Ectodermal cell (in vitro differentiated cells): ENCODE results near the gene CST8.

ENCODE experiments used
- H3K27ac ChIP-seq: 2 replicates; pipeline ENCODE4 v1.7.0; 2013; ENCODE audit warnings: mild to moderate bottlenecking, low read depth, low read length; ENCODE audit not compliant: insufficient read depth, poor library complexity, severe bottlenecking
- H3K27me3 ChIP-seq: 2 replicates; pipeline ENCODE4 v1.7.0; 2013; ENCODE audit warnings: mild to moderate bottlenecking, low read length; ENCODE audit not compliant: insufficient read depth, control insufficient read depth, poor library complexity, severe bottlenecking
- H3K36me3 ChIP-seq: one replicate; pipeline ENCODE4 v1.7.0; 2013; ENCODE audit warnings: low read length; ENCODE audit not compliant: control insufficient read depth, insufficient read depth
- H3K4me1 ChIP-seq: one replicate; pipeline ENCODE4 v1.7.0; 2013; ENCODE audit warnings: low read length; ENCODE audit not compliant: control insufficient read depth, insufficient read depth
- H3K4me3 ChIP-seq: 2 replicates; pipeline ENCODE4 v1.7.0; 2013; ENCODE audit warnings: low read depth, low read length, control low read depth; ENCODE audit not compliant: insufficient read depth
- H3K9me3 ChIP-seq: 2 replicates; pipeline ENCODE4 v1.7.0; 2013; ENCODE audit warnings: mild to moderate bottlenecking, low read length, moderate library complexity; ENCODE audit not compliant: control insufficient read depth
- WGBS, 2 experiments: methylation state at CpG; one replicate each; pipeline ENCODE4 v1.1.7; 2013; ENCODE audit warnings: missing lambda C conversion rate in 2 of 2; 5-methylcytosine and 5-hydroxymethylcytosine counted together

CST8 gene

DNA sequence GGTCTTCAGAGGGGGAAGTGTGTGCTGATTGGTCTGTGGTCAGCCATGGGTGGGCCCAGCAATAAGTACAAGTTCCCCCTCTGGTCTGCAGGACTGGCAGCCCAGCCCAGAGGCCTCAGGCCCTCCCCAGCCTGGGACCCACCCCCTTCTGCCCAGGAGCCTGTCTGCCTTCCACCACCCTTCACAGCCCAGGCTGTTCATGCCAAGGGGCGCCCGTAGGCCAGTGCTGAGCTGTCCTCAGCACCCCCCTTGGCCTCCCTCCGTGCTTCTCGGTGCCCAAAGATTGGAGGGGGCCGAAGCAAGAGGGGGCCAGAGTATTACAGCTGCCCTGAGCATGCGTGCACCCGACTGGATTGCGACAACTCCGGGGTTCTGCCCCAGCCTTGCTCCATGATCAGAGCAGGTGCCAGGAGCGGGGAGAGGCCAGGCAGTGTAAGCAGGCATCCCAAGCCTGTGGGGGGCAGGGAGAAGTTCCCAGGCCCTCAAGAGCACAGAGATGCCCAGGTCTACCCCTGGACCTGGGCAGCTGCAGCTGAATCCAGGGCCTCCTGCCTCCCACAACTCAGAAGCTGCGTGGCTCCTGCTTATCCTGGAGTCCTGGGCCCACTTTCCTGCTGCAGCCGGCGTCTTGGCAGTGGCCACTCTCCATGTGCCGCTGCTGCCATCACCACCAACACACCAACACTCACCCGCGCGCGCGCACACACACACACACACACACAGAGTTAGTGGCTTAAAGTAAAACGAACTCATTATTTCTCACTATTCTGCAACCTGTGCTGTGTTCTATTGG is 44.1 kb downstream of the CST8 start:
- Histone ChIP-seq H3K9me3 (no peaks in the 10 kb centered on the region), H3K27me3 (no peaks in the 10 kb centered on the region), H3K27ac (no peak overlapping the region), H3K4me1 (peaks cover 31% of the 10 kb centered on the region), H3K36me3 (no peaks in the 10 kb centered on the region), H3K4me3 (no peak overlapping the region)
- 89% methylated on average over 19 to 20 of the region's 20 CpGs for WGBS, 2 experiments

DNA sequence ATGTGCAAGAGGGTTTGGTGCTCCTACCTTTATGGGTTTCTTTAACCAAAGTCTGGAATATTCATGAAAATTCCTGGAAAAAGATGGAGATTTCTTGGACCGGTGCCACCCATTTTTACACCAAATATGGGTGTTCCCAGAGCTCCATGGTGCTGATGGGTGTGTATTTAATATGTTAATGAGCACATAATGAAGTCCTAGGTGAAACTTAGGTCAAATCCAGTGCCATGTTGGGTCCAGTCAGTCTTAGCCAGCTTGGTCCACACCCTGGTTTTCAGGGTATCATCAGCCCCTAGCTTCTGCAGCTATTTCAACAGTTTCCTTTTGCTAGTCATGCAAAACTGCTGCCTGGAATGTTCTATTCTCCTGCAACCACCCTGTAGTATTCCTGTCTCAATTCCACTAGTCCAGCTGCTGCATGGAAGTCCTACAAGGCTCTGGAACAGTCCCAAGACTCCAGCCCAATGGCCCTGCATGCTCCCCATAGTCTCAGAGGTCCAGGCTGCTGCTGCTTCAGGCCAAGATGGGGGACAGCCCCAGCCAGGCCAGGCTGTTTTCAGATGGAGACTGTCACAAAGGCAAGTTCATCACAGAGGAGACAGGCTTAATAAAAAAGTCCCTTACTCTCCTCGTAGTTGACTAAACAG is 45.5 kb downstream of the CST8 start:
- no peaks in the 10 kb centered on the region for H3K9me3 ChIP-seq
- H3K4me3 ChIP-seq: no peak overlapping the region
- no peak overlapping the region for H3K27ac ChIP-seq
- no peaks in the 10 kb centered on the region for H3K27me3 ChIP-seq
- 88 to 100% methylated on average over 1 of the region's 2 CpGs for WGBS, 2 experiments
- H3K4me1 ChIP-seq: peaks cover 37% of the 10 kb centered on the region
- no peaks in the 10 kb centered on the region for H3K36me3 ChIP-seq

DNA sequence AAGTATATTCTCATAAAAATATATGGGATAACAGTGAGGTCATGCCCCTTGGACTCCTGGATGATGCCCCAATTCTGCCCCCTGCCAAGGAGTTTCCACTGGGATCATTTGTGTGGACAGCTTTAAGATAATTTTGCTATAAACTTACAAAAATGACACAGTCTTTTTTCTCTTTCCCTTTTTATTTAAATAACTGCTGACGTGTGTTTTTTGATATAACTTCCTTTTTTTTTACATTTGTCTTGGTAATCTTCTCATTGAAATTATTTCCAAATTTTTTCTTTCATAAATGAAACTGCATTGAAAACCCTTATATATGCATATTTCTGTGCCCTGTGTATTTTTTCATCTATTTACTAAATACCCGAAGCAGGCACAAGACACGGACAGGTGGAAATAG is 46.1 kb downstream of the CST8 start:
- H3K4me3 ChIP-seq: no peak overlapping the region
- H3K27me3 ChIP-seq: no peaks in the 10 kb centered on the region
- WGBS, 2 experiments: 93 to 100% methylated on average over 2 to 3 of the region's 3 CpGs
- no peak overlapping the region for H3K27ac ChIP-seq
- H3K4me1 ChIP-seq: peaks cover 41% of the 10 kb centered on the region
- H3K9me3 ChIP-seq: no peaks in the 10 kb centered on the region
- no peaks in the 10 kb centered on the region for H3K36me3 ChIP-seq

DNA sequence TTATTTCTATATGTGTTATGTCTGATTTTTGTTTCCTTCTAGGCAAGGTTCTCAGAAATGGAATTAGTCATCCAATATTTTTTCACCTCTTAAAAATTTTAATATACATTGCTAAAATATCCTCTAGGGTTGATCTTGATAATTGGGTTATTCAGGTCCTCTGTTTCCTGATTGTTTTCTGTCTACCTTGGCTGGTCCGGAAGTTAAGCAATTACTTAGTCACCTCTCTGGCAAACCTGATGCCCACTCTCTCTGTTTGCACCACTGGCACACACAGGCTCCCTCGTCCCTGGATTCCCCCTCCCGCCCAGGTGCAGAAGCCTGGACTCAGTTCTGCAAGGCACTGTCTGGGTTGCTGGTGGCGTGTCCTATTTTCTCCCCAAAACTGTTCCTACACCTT is 49.7 kb downstream of the CST8 start:
- H3K4me1 ChIP-seq: peaks cover 12% of the 10 kb centered on the region
- H3K27ac ChIP-seq: no peak overlapping the region
- H3K4me3 ChIP-seq: no peak overlapping the region
- WGBS, 2 experiments: 90 to 95% methylated on average over 4 of the region's 4 CpGs
- H3K9me3 ChIP-seq: no peaks in the 10 kb centered on the region
- no peaks in the 10 kb centered on the region for H3K36me3 ChIP-seq
- H3K27me3 ChIP-seq: no peaks in the 10 kb centered on the region

DNA sequence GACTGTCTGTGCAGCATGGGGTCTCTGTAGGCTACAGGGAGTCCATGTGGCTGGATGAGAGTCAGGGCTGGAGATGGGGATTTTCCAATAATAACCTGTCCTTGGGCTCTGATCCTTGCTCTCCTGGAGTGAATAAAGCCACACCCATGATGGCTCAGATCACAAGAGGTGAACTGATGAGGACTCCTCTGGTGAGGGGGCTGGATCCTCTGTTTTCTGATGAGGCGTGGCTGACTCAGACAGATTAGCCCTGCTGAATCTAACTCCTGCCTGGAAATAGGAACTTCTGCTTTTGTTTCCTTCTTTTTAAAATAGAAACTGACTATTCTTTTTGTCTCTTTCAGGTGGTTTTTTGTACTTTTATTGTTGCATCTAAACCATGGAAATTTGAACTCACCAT is 50.4 kb downstream of the CST8 start:
- 36 to 42% methylated on average over 1 of the region's 1 CpG for WGBS, 2 experiments
- Histone ChIP-seq H3K36me3 (no peaks in the 10 kb centered on the region), H3K27me3 (no peaks in the 10 kb centered on the region), H3K27ac (no peak overlapping the region), H3K4me3 (no peak overlapping the region), H3K9me3 (no peaks in the 10 kb centered on the region), H3K4me1 (peaks cover 12% of the 10 kb centered on the region)

DNA sequence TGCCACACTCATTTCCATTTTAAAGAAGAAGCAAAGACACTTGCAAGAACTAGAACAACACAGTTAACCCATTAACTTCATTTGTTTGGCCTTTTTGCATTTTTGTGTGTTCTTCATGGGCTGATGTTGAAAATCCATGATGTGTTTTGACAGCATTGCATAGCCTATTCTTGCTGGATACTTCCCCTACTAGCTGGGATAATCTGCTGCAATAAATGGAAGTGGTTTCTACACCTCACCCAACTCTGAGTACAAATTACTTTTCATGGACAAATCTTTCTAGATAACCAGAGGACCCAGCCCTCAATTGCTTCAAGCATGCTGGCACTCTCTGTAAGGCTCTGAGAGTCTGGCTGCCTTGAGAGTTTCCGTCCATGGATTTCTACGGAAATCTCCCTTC is 50.9 kb downstream of the CST8 start:
- 92 to 94% methylated on average over 2 of the region's 2 CpGs for WGBS, 2 experiments
- H3K27ac ChIP-seq: no peak overlapping the region
- peaks cover 12% of the 10 kb centered on the region for H3K4me1 ChIP-seq
- H3K27me3 ChIP-seq: no peaks in the 10 kb centered on the region
- no peak overlapping the region for H3K4me3 ChIP-seq
- H3K9me3 ChIP-seq: no peaks in the 10 kb centered on the region
- no peaks in the 10 kb centered on the region for H3K36me3 ChIP-seq

DNA sequence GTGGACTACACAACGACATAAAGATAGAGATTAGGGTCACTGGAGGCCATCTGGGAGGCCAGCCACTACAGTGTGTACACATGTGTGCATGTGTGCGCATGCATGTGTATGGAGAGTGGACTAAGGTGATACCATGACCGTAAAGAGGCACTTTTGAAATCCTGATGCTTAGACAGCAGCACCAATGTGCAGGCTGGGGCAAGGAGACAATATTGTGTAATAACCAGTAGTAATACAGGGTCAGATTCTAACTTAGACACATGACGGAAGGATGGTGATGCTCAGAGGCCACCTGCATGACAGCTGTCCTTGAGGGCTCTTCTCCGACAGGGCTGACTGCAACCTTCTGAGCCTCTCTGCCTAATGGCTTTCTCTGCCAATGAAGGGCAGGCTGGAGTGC is 51.9 kb downstream of the CST8 start:
- H3K36me3 ChIP-seq: no peaks in the 10 kb centered on the region
- H3K27me3 ChIP-seq: no peaks in the 10 kb centered on the region
- no peak overlapping the region for H3K4me3 ChIP-seq
- 56% methylated on average over 5 of the region's 5 CpGs for WGBS, 2 experiments
- H3K9me3 ChIP-seq: no peaks in the 10 kb centered on the region
- H3K4me1 ChIP-seq: peaks cover 12% of the 10 kb centered on the region
- no peak overlapping the region for H3K27ac ChIP-seq

DNA sequence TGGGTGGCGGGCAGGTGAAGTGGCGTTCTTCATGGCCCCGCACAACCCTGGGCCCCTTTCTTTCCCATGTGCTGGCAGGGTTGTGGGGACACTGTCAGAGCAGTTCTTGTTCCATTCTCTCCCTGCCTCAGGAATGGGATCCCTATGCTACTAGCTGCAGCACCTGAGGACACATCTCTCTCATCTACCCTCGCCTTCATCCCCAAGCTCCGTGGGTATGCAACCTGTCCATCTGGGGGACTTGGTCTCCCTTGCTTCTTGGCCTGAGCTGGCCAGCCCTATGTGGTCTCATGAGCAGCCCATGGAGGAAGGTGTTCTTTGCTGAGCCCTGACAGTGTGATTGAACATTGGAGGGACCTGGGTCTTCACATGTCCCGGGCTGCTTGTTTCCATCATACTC is 53.2 kb downstream of the CST8 start:
- Histone ChIP-seq H3K27ac (no peak overlapping the region), H3K36me3 (no peaks in the 10 kb centered on the region), H3K9me3 (no peaks in the 10 kb centered on the region), H3K4me3 (no peak overlapping the region), H3K27me3 (no peaks in the 10 kb centered on the region), H3K4me1 (peaks cover 12% of the 10 kb centered on the region)
- 97 to 98% methylated on average over 6 of the region's 6 CpGs for WGBS, 2 experiments
